H1 (cell line): ENCODE measurements around the gene LITAF. TPM values are rescaled to one million over a fixed set of nuclear protein-coding genes. Genes with fewer than 3 reads are reported as not detected.

ENCODE experiments used
- CTCF ChIA-PET: fragments of 300-600 bp; sonication (Branson Sonifier 250); formaldehyde crosslinking; loops from one replicate; lab custom pipeline; 2021; ENCODE audit not compliant: partially characterized antibody; lab: Charles Lee
- POLR2A ChIA-PET: fragments of 300-600 bp; sonication (Branson Sonifier 250); formaldehyde crosslinking; loops from one replicate; lab custom pipeline; 2021; ENCODE audit warnings: inconsistent platforms; ENCODE audit not compliant: partially characterized antibody; lab: Charles Lee
- DNase-seq, 2 experiments: peaks; one replicate each; pipeline versions ENCODE4 v3.0.0 to v3.0.0-alpha.2; 2010 to 2022; ENCODE audit warnings: low spot score in 2 of 2, low read depth in 1 of 2, mixed read lengths in 1 of 2
- FAIRE-seq: peaks from 2 replicates; lab custom pipeline; 2011; peaks lifted over from hg19 to GRCh38; lab: Jason Lieb, UNC
- H2AFZ ChIP-seq: 2 replicates; pipeline ENCODE4 v1.8.1; 2012; ENCODE audit warnings: low read length, inconsistent platforms
- H2AK5ac ChIP-seq: 2 replicates; pipeline ENCODE4 v1.6.1; 2013; ENCODE audit warnings: low read depth, low read length
- H2BK120ac ChIP-seq: replicated peaks from 2 replicates; pipeline ENCODE3; 2013; ENCODE audit warnings: low read depth, low read length, inconsistent platforms
- H2BK12ac ChIP-seq: 2 replicates; pipeline ENCODE4 v1.6.1; 2013; ENCODE audit warnings: low read depth, low read length
- H2BK15ac ChIP-seq: 2 replicates; pipeline ENCODE4 v1.6.1; 2013; ENCODE audit warnings: low read length
- H2BK20ac ChIP-seq: 2 replicates; pipeline ENCODE4 v1.6.1; 2013; ENCODE audit warnings: low read length
- H2BK5ac ChIP-seq: 2 replicates; pipeline ENCODE4 v1.6.1; 2013; ENCODE audit warnings: low read depth, low read length
- H3K14ac ChIP-seq: 2 replicates; pipeline ENCODE4 v1.6.1; 2013; ENCODE audit warnings: inconsistent platforms; ENCODE audit not compliant: insufficient read length
- H3K18ac ChIP-seq: 2 replicates; pipeline ENCODE4 v1.6.1; 2013; ENCODE audit warnings: low read length; ENCODE audit errors: extremely low read depth
- H3K23ac ChIP-seq: 2 replicates; pipeline ENCODE4 v1.6.1; 2013; ENCODE audit warnings: inconsistent platforms; ENCODE audit not compliant: insufficient read length
- H3K23me2 ChIP-seq: 2 replicates; pipeline ENCODE4 v1.6.1; 2013; ENCODE audit warnings: low read depth, low read length
- H3K27ac ChIP-seq: 2 replicates; pipeline ENCODE4 v1.6.1; 2011; ENCODE audit warnings: low read depth, low read length, inconsistent platforms
- H3K27me3 ChIP-seq, 4 experiments: replicated peaks in 1 of 4; 1 replicate in 1 of 4; 2 replicates in 3 of 4; pipeline versions ENCODE4 v1.6.1 to v1.8.1; 2011 to 2013; ENCODE audit warnings: low read length in 3 of 4, mild to moderate bottlenecking in 3 of 4, inconsistent platforms in 2 of 4, mixed read lengths in 2 of 4, moderate library complexity in 1 of 4; ENCODE audit not compliant: control insufficient read depth in 3 of 4, insufficient read depth in 3 of 4; ENCODE audit errors: extremely low read depth in 1 of 4
- H3K36me3 ChIP-seq, 4 experiments: 2 replicates each; pipeline versions ENCODE4 v1.6.1 to v1.8.1; 2011 to 2013; ENCODE audit warnings: mild to moderate bottlenecking in 4 of 4, low read length in 3 of 4, moderate library complexity in 2 of 4, control low read depth in 1 of 4, inconsistent platforms in 1 of 4; ENCODE audit not compliant: insufficient read depth in 4 of 4, control insufficient read depth in 2 of 4
- H3K4ac ChIP-seq: replicated peaks from 2 replicates; pipeline ENCODE3; 2013; ENCODE audit warnings: low read length, low read depth, mixed read lengths, inconsistent platforms; ENCODE audit not compliant: insufficient read length
- H3K4me1 ChIP-seq, 4 experiments: replicated peaks in 1 of 4; 1 replicate in 1 of 4; 2 replicates in 3 of 4; pipeline versions ENCODE4 v1.6.1 to v1.8.1; 2011 to 2013; ENCODE audit warnings: low read length in 3 of 4, inconsistent platforms in 2 of 4, mixed read lengths in 1 of 4; ENCODE audit not compliant: insufficient read depth in 4 of 4, control insufficient read depth in 3 of 4
- H3K4me2 ChIP-seq, 2 experiments: 2 replicates each; pipeline versions ENCODE4 v1.6.1 to v1.8.1; 2011 to 2013; ENCODE audit warnings: low read depth in 2 of 2, low read length in 2 of 2, control low read depth in 1 of 2, inconsistent platforms in 1 of 2, mild to moderate bottlenecking in 1 of 2; ENCODE audit not compliant: insufficient read depth in 1 of 2
- H3K4me3 ChIP-seq, 4 experiments: fragments of 200-600, 300-600 bp in 1 of 4; sonication (generic), shearing (Covaris generic), sonication (Bioruptor Twin) in 1 of 4; 2 replicates each; pipeline versions ENCODE4 v1.5.1 to v1.8.1; 2011 to 2016; ENCODE audit warnings: low read length in 4 of 4, low read depth in 3 of 4, control low read depth in 2 of 4, inconsistent platforms in 2 of 4, mild to moderate bottlenecking in 2 of 4, mixed read lengths in 1 of 4, moderate library complexity in 1 of 4; ENCODE audit not compliant: insufficient read depth in 2 of 4; ENCODE audit errors: extremely low read depth in 1 of 4
- H3K56ac ChIP-seq: replicated peaks from 2 replicates; pipeline ENCODE3; 2013; ENCODE audit warnings: low read depth, mild to moderate bottlenecking, mixed read lengths, low read length, inconsistent platforms; ENCODE audit not compliant: insufficient read length
- H3K79me1 ChIP-seq: 2 replicates; pipeline ENCODE4 v1.6.1; 2013; ENCODE audit warnings: low read depth, low read length, control low read depth
- H3K79me2 ChIP-seq, 2 experiments: 2 replicates each; pipeline versions ENCODE4 v1.6.1 to v1.8.1; 2012 to 2013; ENCODE audit warnings: low read length in 2 of 2, mild to moderate bottlenecking in 2 of 2, inconsistent platforms in 1 of 2; ENCODE audit not compliant: insufficient read depth in 2 of 2, control insufficient read depth in 1 of 2
- H3K9ac ChIP-seq, 4 experiments: replicated peaks in 1 of 4; 1 replicate in 1 of 4; 2 replicates in 3 of 4; pipeline versions ENCODE4 v1.6.1 to v1.8.1; 2011 to 2013; ENCODE audit warnings: low read depth in 3 of 4, low read length in 3 of 4, control low read depth in 2 of 4, mild to moderate bottlenecking in 2 of 4, moderate library complexity in 2 of 4, inconsistent platforms in 1 of 4; ENCODE audit errors: extremely low read depth in 1 of 4
- H3K9me3 ChIP-seq, 2 experiments: 2 replicates each; pipeline versions ENCODE4 v1.6.1 to v1.8.1; 2012 to 2013; ENCODE audit warnings: mild to moderate bottlenecking in 2 of 2, moderate library complexity in 2 of 2, control low read depth in 1 of 2, inconsistent platforms in 1 of 2, low read depth in 1 of 2, low read length in 1 of 2, mixed read lengths in 1 of 2; ENCODE audit not compliant: insufficient read depth in 2 of 2
- H4K20me1 ChIP-seq, 2 experiments: replicated peaks in 1 of 2; 2 replicates each; pipeline versions ENCODE3 to v1.8.1; 2011 to 2013; ENCODE audit warnings: inconsistent platforms in 2 of 2, low read length in 2 of 2, mild to moderate bottlenecking in 1 of 2; ENCODE audit not compliant: insufficient read depth in 2 of 2, control insufficient read depth in 1 of 2
- H4K5ac ChIP-seq: 2 replicates; pipeline ENCODE4 v1.6.1; 2013; ENCODE audit warnings: low read length, low read depth, mixed read lengths, inconsistent platforms; ENCODE audit not compliant: insufficient read length
- H4K8ac ChIP-seq: 2 replicates; pipeline ENCODE4 v1.8.0; 2013; ENCODE audit warnings: mild to moderate bottlenecking, moderate library complexity, low read length, inconsistent platforms; ENCODE audit not compliant: insufficient read depth; ENCODE audit errors: extremely low read depth
- H4K91ac ChIP-seq: replicated peaks from 2 replicates; pipeline ENCODE3; 2013; ENCODE audit warnings: low read length, mixed read lengths, inconsistent platforms; ENCODE audit not compliant: insufficient read length
- BACH1 ChIP-seq: IDR thresholded peaks from 2 replicates; pipeline ENCODE4 v1.6.1; 2012; ENCODE audit warnings: low read length, improper control_type of control experiment
- CHD2 ChIP-seq: IDR thresholded peaks from 2 replicates; pipeline ENCODE4 v1.6.1; 2012; ENCODE audit warnings: low read length, improper control_type of control experiment
- EP300 ChIP-seq, 2 experiments: IDR thresholded peaks; 1 replicate in 1 of 2; 2 replicates in 1 of 2; pipeline ENCODE4 v1.6.1; 2011 to 2012; ENCODE audit warnings: low read depth in 2 of 2, low read length in 2 of 2, mild to moderate bottlenecking in 2 of 2, borderline replicate concordance in 1 of 2, inconsistent platforms in 1 of 2, moderate library complexity in 1 of 2
- HDAC6 ChIP-seq: IDR thresholded peaks from one replicate; pipeline ENCODE4 v1.7.1; 2012; ENCODE audit warnings: low read depth, mild to moderate bottlenecking, inconsistent platforms, low read length, moderate library complexity
- KDM5A ChIP-seq: fragments of 200-600 bp; IDR thresholded peaks from 2 replicates; pipeline ENCODE4 v1.7.1; 2012; ENCODE audit warnings: mild to moderate bottlenecking, low read length, inconsistent platforms, mixed read lengths
- RBBP5 ChIP-seq: IDR thresholded peaks from 2 replicates; pipeline ENCODE4 v1.7.1; 2012; ENCODE audit warnings: low read depth, mild to moderate bottlenecking, inconsistent platforms, low read length, moderate library complexity, borderline replicate concordance
- SAP30 ChIP-seq: fragments of 300-600 bp; sonication (generic); IDR thresholded peaks from 2 replicates; pipeline ENCODE4 v1.7.1; 2012; ENCODE audit warnings: low read length, moderate library complexity, mild to moderate bottlenecking, inconsistent platforms; ENCODE audit not compliant: insufficient read depth, insufficient replicate concordance
- TBP ChIP-seq: IDR thresholded peaks from 2 replicates; pipeline ENCODE4 v1.6.1; 2011; ENCODE audit warnings: low read depth, low read length, improper control_type of control experiment
- TCF12 ChIP-seq: IDR thresholded peaks from 2 replicates; pipeline ENCODE4 v1.6.1; 2011; ENCODE audit warnings: low read depth, mild to moderate bottlenecking, low read length
- whole genome bisulfite sequencing, 2 experiments: shearing (Covaris generic) in 1 of 2; methylation state at CpG; one replicate each; pipeline versions ENCODE4 v1.1.6 to v1.1.7; 2013 to 2015; ENCODE audit warnings: low lambda C conversion rate in 2 of 2, mixed read lengths in 2 of 2, inconsistent platforms in 1 of 2, low coverage in 1 of 2, missing lambda C conversion rate in 1 of 2; ENCODE audit not compliant: insufficient replicate concordance in 2 of 2, insufficient coverage in 1 of 2, insufficient read length in 1 of 2; ENCODE audit errors: extremely low coverage in 1 of 2, missing lambda C conversion rate in 1 of 2; 5-methylcytosine and 5-hydroxymethylcytosine counted together
- polyA plus RNA-seq, 7 experiments: library from polyadenylated mRNA; depleted of rRNA in 3 of 7; stranded (reverse) in 5 of 7; unstranded in 2 of 7; fragments of >200 nt in 5 of 7; fragments of 200-250 nt in 2 of 7; gene quantifications; 1 replicate in 5 of 7; 2 replicates in 1 of 7; 4 replicates in 1 of 7; pipeline versions ENCODE4 v1.2.1 to v1.2.3, GENCODE V29; 2011 to 2013; ENCODE audit warnings: missing spikeins in 2 of 7, mixed read lengths in 2 of 7
- total RNA-seq: library from RNA; stranded (reverse); fragmentation: NEBNext Ultra II Directional; extraction: Animal tissue kit (Norgen Biotek cat#: 25700); gene quantifications from 2 replicates; pipeline ENCODE4 v1.2.1, GENCODE V29; 2021

The LITAF gene
- total and polyA plus RNA-seq, 2 of the 8 experiments (the other 6 are each of a cell fraction or from before 2014, with no cell fraction given), result 165 to 205 TPM

DNA sequence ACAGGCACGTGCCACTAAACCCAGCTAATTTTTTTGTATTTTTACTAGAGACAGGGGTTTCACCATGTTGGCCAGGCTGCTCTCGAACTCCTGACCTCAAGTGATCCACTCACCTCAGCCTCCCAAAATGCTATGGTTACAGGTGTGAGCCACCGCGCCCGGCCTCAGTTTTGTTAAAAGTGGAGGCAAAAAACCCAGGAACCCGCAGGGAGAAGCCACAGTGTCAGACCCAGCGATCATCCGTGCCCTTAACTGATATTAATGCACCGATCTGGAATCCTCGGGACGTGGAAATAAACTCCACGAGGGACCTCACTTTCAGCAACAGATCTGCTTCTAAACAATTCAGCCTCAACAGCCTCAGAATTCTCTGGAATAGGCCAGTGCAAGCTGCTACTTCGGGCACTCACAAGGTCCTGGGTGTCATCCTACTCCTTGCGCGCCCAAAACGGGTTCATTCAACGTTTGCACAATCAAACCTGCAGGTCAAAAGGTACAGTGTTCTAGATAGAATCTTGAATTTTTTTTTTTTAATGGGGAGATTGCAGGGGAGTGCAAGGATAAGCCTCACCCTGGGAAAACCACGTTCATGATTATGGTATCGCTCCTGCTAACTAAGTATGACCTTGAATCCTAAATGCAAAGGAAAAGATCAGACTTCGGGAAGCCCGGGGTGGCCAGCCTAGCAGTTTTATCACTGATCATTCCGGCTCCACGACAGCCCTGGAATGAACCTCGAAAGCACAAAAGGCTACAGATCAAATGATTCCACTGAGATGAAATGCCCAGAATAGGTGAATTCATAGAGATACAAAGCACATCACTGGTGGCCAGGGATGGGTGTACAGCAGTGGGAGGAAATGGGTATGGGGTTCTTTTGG lies 22.4 kb downstream of the LITAF start:
- H2AFZ ChIP-seq, result no peak overlapping the region
- peaks cover 0 to 5% (median 0%) of the 10 kb centered on the region in 4 experiments; a peak in 1 of 8 replicates for H3K36me3 ChIP-seq
- no peak overlapping the region for H3K23ac ChIP-seq
- H3K4me3 ChIP-seq, result no peak overlapping the region
- no peak overlapping the region for H2BK12ac ChIP-seq
- peak overlapping the region; percentile 57 for H4K91ac ChIP-seq
- no peaks in the 10 kb centered on the region for H3K23me2 ChIP-seq
- no peak overlapping the region for H2AK5ac ChIP-seq
- peaks cover 8 to 83% of the 10 kb centered on the region in 2 experiments; a peak in 3 of 4 replicates for H3K79me2 ChIP-seq
- no peak overlapping the region for H3K14ac ChIP-seq
- FAIRE-seq (no peak), DNase-seq (no peak)
- WGBS, 2 experiments, result 92% methylated on average over 24 of the region's 24 CpGs; no CpG with 5 or more reads in 1 of the 2 experiments
- H3K56ac ChIP-seq, result peak overlapping the region; percentile 26
- H3K79me1 ChIP-seq, result peaks cover 9% of the 10 kb centered on the region
- H2BK5ac ChIP-seq, result 0 out of 2 replicates have a peak overlapping the region, but pooled peaks have one; percentile 44
- H2BK20ac ChIP-seq, result no peak overlapping the region
- no peak overlapping the region for H3K27ac ChIP-seq
- H4K8ac ChIP-seq, result no peak overlapping the region
- CTCF ChIA-PET, result interaction anchor here (0.6 to 3.1 kb wide), 7 partner anchors 10 to 394 kb away, joined by 3 to 12 read pairs (median 4); no protein-coding TSS in a partner anchor
- H3K18ac ChIP-seq, result no peak overlapping the region; the same call in 1 of the 2 replicates
- H2BK120ac ChIP-seq, result no peak overlapping the region
- H3K4me2 ChIP-seq, result no peak overlapping the region
- H3K4ac ChIP-seq, result peak overlapping the region; percentile 54
- H3K27me3 ChIP-seq, result no peaks in the 10 kb centered on the region
- no peaks in the 10 kb centered on the region for H3K9me3 ChIP-seq
- H4K20me1 ChIP-seq, result peaks cover 3% of the 10 kb centered on the region in 2 experiments
- H2BK15ac ChIP-seq, result no peak overlapping the region
- POLR2A ChIA-PET, result interaction anchor here (1.0 to 1.1 kb wide), 2 partner anchors 18 to 51 kb away, joined by 4 to 5 read pairs; no protein-coding TSS in a partner anchor
- no peak overlapping the region; a peak in 2 of 7 replicates for H3K9ac ChIP-seq
- H4K5ac ChIP-seq, result no peak overlapping the region
- H3K4me1 ChIP-seq, result peaks cover 3 to 14% (median 6%) of the 10 kb centered on the region in 4 experiments
- no peak for TF ChIP-seq KDM5A
- no peak for TF ChIP-seq TBP
- TF ChIP-seq BACH1, result no peak
- TF ChIP-seq RBBP5, result no peak
- TF ChIP-seq EP300 (IDR thresholded peaks at IDR 0.05; ENCODE audit: borderline replicate concordance in 1 of 2, low read depth in 2 of 2, low read length in 2 of 2), result no peak
- no peak for TF ChIP-seq CHD2
- TF ChIP-seq SAP30, result no peak
- no peak for TF ChIP-seq HDAC6
- no peak for TF ChIP-seq TCF12
